SU-DHL-6 (cell line): ENCODE measurements around the gene RPA3.

ENCODE experiments used
- EZH2phosphoT487 ChIP-seq: fragments of 200-600 bp; sonication (generic), shearing (Covaris generic); conservative IDR thresholded peaks from 2 replicates; pipeline ENCODE4 v1.6.1; 2018; ENCODE audit warnings: mild to moderate bottlenecking, antibody characterized with exemption, low read length, moderate library complexity, mixed read lengths
- TF ChIP-seq, protein P1 (sequence below): fragments of 200-600 bp; sonication (generic); IDR thresholded peaks from one replicate; pipeline ENCODE4 v1.5.1; 2017; ENCODE audit warnings: antibody characterized with exemption, mild to moderate bottlenecking, low read length, moderate library complexity; ENCODE audit not compliant: insufficient read depth, poor library complexity, severe bottlenecking

DNA sequence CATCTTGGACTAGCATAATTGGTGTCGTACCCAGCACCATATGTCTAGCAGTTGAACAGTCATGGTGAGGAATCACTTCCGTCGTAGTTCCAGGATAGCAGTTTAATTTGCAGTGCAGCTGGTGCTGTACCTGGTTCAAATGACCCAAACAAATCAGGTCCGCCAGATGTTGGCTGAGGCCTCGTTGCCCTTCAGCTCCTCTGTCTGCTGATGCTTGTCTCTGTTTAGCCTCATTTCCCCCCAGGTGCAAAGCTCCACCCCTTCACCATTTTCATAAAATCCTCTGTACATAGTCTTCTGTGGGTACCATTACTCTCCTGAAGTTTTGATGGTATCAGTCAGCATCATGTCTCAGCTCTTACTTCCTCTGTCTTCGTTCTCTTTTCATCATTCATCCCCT lies 42.7 kb downstream of the RPA3 start:
- TF ChIP-seq, protein P1, sequence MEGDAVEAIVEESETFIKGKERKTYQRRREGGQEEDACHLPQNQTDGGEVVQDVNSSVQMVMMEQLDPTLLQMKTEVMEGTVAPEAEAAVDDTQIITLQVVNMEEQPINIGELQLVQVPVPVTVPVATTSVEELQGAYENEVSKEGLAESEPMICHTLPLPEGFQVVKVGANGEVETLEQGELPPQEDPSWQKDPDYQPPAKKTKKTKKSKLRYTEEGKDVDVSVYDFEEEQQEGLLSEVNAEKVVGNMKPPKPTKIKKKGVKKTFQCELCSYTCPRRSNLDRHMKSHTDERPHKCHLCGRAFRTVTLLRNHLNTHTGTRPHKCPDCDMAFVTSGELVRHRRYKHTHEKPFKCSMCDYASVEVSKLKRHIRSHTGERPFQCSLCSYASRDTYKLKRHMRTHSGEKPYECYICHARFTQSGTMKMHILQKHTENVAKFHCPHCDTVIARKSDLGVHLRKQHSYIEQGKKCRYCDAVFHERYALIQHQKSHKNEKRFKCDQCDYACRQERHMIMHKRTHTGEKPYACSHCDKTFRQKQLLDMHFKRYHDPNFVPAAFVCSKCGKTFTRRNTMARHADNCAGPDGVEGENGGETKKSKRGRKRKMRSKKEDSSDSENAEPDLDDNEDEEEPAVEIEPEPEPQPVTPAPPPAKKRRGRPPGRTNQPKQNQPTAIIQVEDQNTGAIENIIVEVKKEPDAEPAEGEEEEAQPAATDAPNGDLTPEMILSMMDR, result no peak
- TF ChIP-seq EZH2phosphoT487, result no peak
